T-helper 1 cell treated with Interleukin-12 subunit alpha and Interleukin-12 subunit beta and Interleukin-4 antibody, amounts not matched to agents 30 μg/mL and 1 μg/mL, for 36 hours (primary cell): Measurements from ENCODE around the gene GRM1.

Experiments used
- H3K27ac Mint-ChIP-seq: one replicate; pipeline ENCODE4 v1.8.0; 2021; ENCODE audit warnings: mild to moderate bottlenecking, mixed read lengths
- H3K27me3 Mint-ChIP-seq: one replicate; pipeline ENCODE4 v1.8.0; 2021; ENCODE audit warnings: low read depth, mixed read lengths
- H3K36me3 Mint-ChIP-seq: one replicate; pipeline ENCODE4 v1.8.0; 2021; ENCODE audit warnings: low read depth, mixed read lengths
- H3K4me1 Mint-ChIP-seq: one replicate; pipeline ENCODE4 v1.8.0; 2021; ENCODE audit warnings: low read depth, mixed read lengths
- H3K4me3 Mint-ChIP-seq: one replicate; pipeline ENCODE4 v1.8.0; 2021; ENCODE audit warnings: mild to moderate bottlenecking, moderate library complexity, mixed read lengths
- H3K9me3 Mint-ChIP-seq: one replicate; pipeline ENCODE4 v1.8.0; 2021; ENCODE audit warnings: mixed read lengths

Gene GRM1

GRCh38 chr6:146470091-146470770, 441.4 kb downstream of the GRM1 start:
- H3K27ac Mint-ChIP-seq, result no peak overlapping the region

GRCh38 chr6:146472918-146473317, 444.1 kb downstream of the GRM1 start:
- Mint-ChIP-seq H3K27ac (no peak overlapping the region), H3K4me3 (no peak overlapping the region), H3K4me1 (no peaks in the 10 kb centered on the region), H3K27me3 (no peaks in the 10 kb centered on the region), H3K36me3 (no peaks in the 10 kb centered on the region), H3K9me3 (no peaks in the 10 kb centered on the region)

More at GRCh38 chr6:146470091-146470770, 441.4 kb downstream of the GRM1 start:
- Mint-ChIP-seq H3K27me3 (no peaks in the 10 kb centered on the region), H3K36me3 (no peaks in the 10 kb centered on the region), H3K4me3 (no peak overlapping the region), H3K4me1 (no peaks in the 10 kb centered on the region), H3K9me3 (no peaks in the 10 kb centered on the region)

GRCh38 chr6:146481527-146481926, 452.7 kb downstream of the GRM1 start:
- no peaks in the 10 kb centered on the region for H3K9me3 Mint-ChIP-seq
- no peak overlapping the region for H3K27ac Mint-ChIP-seq
- no peaks in the 10 kb centered on the region for H3K4me1 Mint-ChIP-seq
- H3K27me3 Mint-ChIP-seq, result no peaks in the 10 kb centered on the region
- no peaks in the 10 kb centered on the region for H3K36me3 Mint-ChIP-seq
- no peak overlapping the region for H3K4me3 Mint-ChIP-seq

GRCh38 chr6:146484411-146484810, 455.5 kb downstream of the GRM1 start:
- no peak overlapping the region for H3K4me3 Mint-ChIP-seq
- H3K4me1 Mint-ChIP-seq, result no peaks in the 10 kb centered on the region
- no peaks in the 10 kb centered on the region for H3K9me3 Mint-ChIP-seq
- H3K27me3 Mint-ChIP-seq, result no peaks in the 10 kb centered on the region
- no peaks in the 10 kb centered on the region for H3K36me3 Mint-ChIP-seq
- no peak overlapping the region for H3K27ac Mint-ChIP-seq
